HepG2 (cell line): ENCODE measurements around the gene POFUT1. TPM values are rescaled to one million over a fixed set of nuclear protein-coding genes. Genes with fewer than 3 reads are reported as not detected.
A peak's percentile ranks its signal among the peaks of the same experiment; 100 is the strongest.

Experiments used
- AHDC1 ChIP-seq: sonication (generic); formaldehyde crosslinking; IDR thresholded peaks from 2 replicates; pipeline ENCODE4 v1.5.1; 2020; ENCODE audit warnings: mild to moderate bottlenecking, missing genetic modification reagents, borderline replicate concordance
- FOSL2 ChIP-seq: sonication (generic); formaldehyde crosslinking; IDR thresholded peaks from 2 replicates; pipeline ENCODE4 v1.4.0; 2020; ENCODE audit warnings: missing genetic modification reagents
- GMEB1 ChIP-seq: sonication (generic); formaldehyde crosslinking; IDR thresholded peaks from 2 replicates; pipeline ENCODE4 v1.5.1; 2020; ENCODE audit warnings: missing genetic modification reagents, mild to moderate bottlenecking, borderline replicate concordance
- MAX ChIP-seq: IDR thresholded peaks from 2 replicates; pipeline ENCODE4 v1.6.1; 2012; ENCODE audit warnings: inconsistent platforms
- NR2C2 ChIP-seq: sonication (generic); formaldehyde crosslinking; IDR thresholded peaks from 2 replicates; pipeline ENCODE4 v1.4.0; 2020; ENCODE audit warnings: missing genetic modification reagents, mild to moderate bottlenecking, moderate library complexity, borderline replicate concordance
- SAFB2 ChIP-seq: sonication (generic); formaldehyde crosslinking; IDR thresholded peaks from 2 replicates; pipeline ENCODE4 v1.5.1; 2020; ENCODE audit warnings: missing genetic modification reagents, low read depth, mild to moderate bottlenecking, borderline replicate concordance
- TBX3 ChIP-seq: fragments of 450-650 bp; IDR thresholded peaks from 2 replicates; pipeline ENCODE4 v1.6.1; 2017; ENCODE audit warnings: antibody characterized with exemption, mild to moderate bottlenecking, inconsistent platforms, borderline replicate concordance
- TERF1 ChIP-seq: sonication (generic); formaldehyde crosslinking; IDR thresholded peaks from 2 replicates; pipeline ENCODE4 v1.8.0; 2022; ENCODE audit warnings: mild to moderate bottlenecking, missing genetic modification reagents, moderate library complexity
- ZBTB1 ChIP-seq: sonication (generic); formaldehyde crosslinking; IDR thresholded peaks from 2 replicates; pipeline ENCODE4 v1.4.0; 2020; ENCODE audit warnings: missing genetic modification reagents, borderline replicate concordance
- ZBTB7B ChIP-seq: sonication (generic); formaldehyde crosslinking; IDR thresholded peaks from 2 replicates; pipeline ENCODE4 v1.4.0; 2020; ENCODE audit warnings: missing genetic modification reagents
- ZNF138 ChIP-seq: sonication (generic); formaldehyde crosslinking; IDR thresholded peaks from 2 replicates; pipeline ENCODE4 v1.5.0; 2020; ENCODE audit warnings: mild to moderate bottlenecking, low read depth, missing genetic modification reagents
- ZNF20 ChIP-seq: sonication (generic); formaldehyde crosslinking; IDR thresholded peaks from 2 replicates; pipeline ENCODE4 v1.4.0; 2020; ENCODE audit warnings: mild to moderate bottlenecking, moderate library complexity, missing genetic modification reagents
- ZNF224 ChIP-seq: sonication (generic); formaldehyde crosslinking; IDR thresholded peaks from 2 replicates; pipeline ENCODE4 v1.5.0; 2020; ENCODE audit warnings: mild to moderate bottlenecking, missing genetic modification reagents
- ZNF280D ChIP-seq: sonication (generic); formaldehyde crosslinking; IDR thresholded peaks from 2 replicates; pipeline ENCODE4 v1.5.1; 2020; ENCODE audit warnings: mild to moderate bottlenecking, missing genetic modification reagents
- ZNF629 ChIP-seq: sonication (generic); formaldehyde crosslinking; conservative IDR thresholded peaks from 2 replicates; pipeline ENCODE4 v1.5.0; 2020; ENCODE audit warnings: missing genetic modification reagents
- ZNF670 ChIP-seq: sonication (generic); formaldehyde crosslinking; IDR thresholded peaks from 2 replicates; pipeline ENCODE4 v1.8.0; 2022; ENCODE audit warnings: mild to moderate bottlenecking, missing genetic modification reagents, borderline replicate concordance
- ZNF816 ChIP-seq: sonication (generic); formaldehyde crosslinking; IDR thresholded peaks from 2 replicates; pipeline ENCODE4 v1.8.0; 2022; ENCODE audit warnings: missing genetic modification reagents, mild to moderate bottlenecking, borderline replicate concordance
- polyA plus RNA-seq, 8 experiments: library from polyadenylated mRNA; depleted of rRNA in 3 of 8; stranded (reverse) in 7 of 8; unstranded in 1 of 8; fragments of >200 nt; fragmentation: Illumina TruSeq in 4 of 8; extraction: Trizol in 4 of 8; gene quantifications; 2 replicates each; pipeline versions ENCODE4 v1.2.1 to v1.2.3, GENCODE V29; 2011 to 2016; ENCODE audit warnings: low read depth in 4 of 8, missing spikeins in 1 of 8, mixed read lengths in 1 of 8; ENCODE audit not compliant: insufficient read depth in 1 of 8
- total RNA-seq, 5 experiments: library from RNA; depleted of rRNA; stranded (reverse); fragments of >200 nt; fragmentation: Illumina TruSeq; extraction: Trizol; gene quantifications; 2 replicates each; pipeline ENCODE4 v1.2.3, GENCODE V29; 2016; ENCODE audit warnings: low read depth in 1 of 5

The POFUT1 gene
- total and polyA plus RNA-seq, 2 of the 13 experiments (the other 11 are each of a cell fraction or from before 2014, with no cell fraction given) = 35.5 to 58.3 TPM

GRCh38 chr20:32263398-32263954 lies 55.8 kb downstream of the POFUT1 start (continued):
- TF ChIP-seq AHDC1 (CRISPR knock-in tag) (0 out of 2 replicates have a peak, but pooled peaks have one; percentile 60), SAFB2 (CRISPR knock-in tag) (no peak), ZNF280D (CRISPR knock-in tag) (peak; percentile 51; the same call in 1 of the 2 replicates), MAX (0 out of 2 replicates have a peak, but pooled peaks have one; percentile 12), ZNF670 (CRISPR knock-in tag) (0 out of 2 replicates have a peak, but pooled peaks have one; percentile 32), ZNF629 (CRISPR knock-in tag) (peak; percentile 46; the same call in 1 of the 2 replicates), GMEB1 (CRISPR knock-in tag) (no peak), ZNF224 (CRISPR knock-in tag) (no peak), TBX3 (peak; percentile 42), ZNF20 (CRISPR knock-in tag) (no peak), ZBTB1 (CRISPR knock-in tag) (no peak), ZBTB7B (CRISPR knock-in tag) (no peak), NR2C2 (no peak), ZNF138 (CRISPR knock-in tag) (no peak), TERF1 (CRISPR knock-in tag) (no peak), FOSL2 (CRISPR knock-in tag) (peak; percentile 36; the same call in 1 of the 2 replicates), ZNF816 (CRISPR knock-in tag) (no peak)
